ENCODE data around the gene FIBP.

Gene FIBP

DNA sequence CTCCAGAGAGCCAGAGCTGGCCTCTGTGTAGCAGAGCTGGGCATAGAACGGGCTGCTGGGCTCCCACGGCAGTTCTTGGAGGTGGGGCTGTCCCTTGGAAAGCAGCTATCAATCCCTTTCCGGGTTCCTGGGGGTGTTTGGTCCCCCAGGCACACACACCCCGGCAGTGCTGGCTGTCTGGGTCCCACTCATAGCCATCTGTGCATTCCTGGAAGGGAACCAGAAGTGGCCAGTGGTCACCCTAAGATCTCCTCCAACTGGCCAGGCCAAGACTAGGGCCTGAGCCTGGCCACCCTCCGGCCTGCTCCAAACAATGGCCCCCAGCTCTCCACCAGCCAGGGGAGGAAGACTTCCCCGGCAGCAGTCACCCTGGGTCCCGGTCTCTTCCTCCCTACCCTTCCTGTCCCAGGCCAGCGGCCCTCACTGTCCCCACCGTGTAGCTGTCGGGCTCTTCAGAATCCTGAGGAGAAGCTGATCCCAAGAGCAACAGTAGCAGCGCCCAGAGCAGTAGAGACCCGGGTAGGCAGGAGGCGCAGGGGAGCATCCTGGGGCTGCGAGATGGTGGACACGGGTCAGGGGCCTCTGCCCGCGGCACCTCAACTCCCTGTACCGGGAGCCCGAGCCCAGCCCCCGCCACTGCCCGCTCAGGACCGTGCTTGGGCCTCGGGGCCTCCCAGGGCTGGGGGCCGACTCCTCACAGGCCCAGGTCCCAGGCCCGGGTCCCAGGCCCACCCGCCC lies 16.3 kb downstream of the FIBP start:
- no peak for DNase-seq (ENCODE audit: low read depth in 3 of 3)

DNA sequence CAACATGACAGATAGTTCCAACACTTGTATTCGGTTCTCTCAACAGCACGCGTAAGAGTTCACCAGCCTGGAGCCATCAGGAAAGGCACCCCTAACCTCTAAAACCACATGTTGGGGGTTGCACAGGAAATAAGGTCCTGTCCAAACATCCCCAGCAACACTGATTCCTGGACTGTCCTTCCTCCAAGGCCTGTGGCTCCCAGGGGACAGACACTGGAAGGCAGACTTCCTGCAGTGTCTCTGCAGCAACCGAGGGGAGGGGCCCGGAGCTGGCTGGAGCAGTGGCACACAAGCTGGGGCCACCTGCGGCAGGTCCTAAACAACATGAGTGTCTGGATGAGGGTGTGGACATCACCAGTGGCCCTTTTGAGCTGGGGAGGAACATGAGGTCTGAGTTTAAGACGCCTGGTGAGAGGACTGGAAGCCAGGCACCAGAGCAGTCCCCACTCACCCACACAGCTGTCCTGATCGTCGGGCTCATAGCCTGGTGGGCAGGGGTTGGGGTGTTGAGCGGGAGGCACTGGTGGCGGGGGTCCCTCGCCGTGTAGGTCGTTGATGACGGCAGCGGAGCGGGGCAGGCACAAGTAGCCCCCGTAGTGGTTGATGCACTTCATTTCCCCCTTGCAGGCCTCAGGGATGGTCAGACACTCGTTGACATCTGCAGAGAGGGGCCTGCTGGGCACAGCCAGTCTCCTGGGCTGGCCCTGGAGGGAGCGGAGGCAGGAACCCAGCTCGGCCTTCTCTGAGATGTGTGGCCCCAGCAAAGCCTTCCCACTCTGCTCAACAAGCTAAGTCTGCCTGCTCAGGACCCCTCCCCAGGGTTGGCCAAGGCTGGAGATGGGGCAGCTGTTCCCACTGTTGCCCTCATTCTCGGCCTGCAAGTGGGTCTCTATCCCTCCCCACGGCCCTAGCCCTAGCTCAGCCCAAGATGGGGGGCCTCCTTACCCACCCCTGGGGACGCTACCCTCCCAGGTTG lies 17.3 kb downstream of the FIBP start:
- no peak for DNase-seq (ENCODE audit: low read depth in 3 of 3)

DNA sequence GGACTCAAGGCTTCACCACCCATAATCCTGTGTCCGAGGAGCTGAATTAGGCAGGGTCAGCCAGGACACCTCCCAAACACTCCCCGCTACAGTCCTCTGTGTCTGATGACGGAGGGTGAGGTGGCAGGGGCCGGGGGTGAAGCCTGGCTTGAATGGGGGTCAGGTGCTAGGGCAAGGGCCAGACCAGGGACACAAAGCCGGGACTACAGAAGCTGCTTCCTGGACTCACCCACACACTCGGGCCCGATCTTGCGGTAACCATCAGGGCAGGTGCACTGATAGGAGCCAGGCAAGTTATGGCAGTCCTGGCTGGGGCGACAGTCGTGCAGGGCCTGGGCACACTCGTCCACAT lies 18.0 kb downstream of the FIBP start:
- no peak for DNase-seq (ENCODE audit: low read depth in 3 of 3)

DNA sequence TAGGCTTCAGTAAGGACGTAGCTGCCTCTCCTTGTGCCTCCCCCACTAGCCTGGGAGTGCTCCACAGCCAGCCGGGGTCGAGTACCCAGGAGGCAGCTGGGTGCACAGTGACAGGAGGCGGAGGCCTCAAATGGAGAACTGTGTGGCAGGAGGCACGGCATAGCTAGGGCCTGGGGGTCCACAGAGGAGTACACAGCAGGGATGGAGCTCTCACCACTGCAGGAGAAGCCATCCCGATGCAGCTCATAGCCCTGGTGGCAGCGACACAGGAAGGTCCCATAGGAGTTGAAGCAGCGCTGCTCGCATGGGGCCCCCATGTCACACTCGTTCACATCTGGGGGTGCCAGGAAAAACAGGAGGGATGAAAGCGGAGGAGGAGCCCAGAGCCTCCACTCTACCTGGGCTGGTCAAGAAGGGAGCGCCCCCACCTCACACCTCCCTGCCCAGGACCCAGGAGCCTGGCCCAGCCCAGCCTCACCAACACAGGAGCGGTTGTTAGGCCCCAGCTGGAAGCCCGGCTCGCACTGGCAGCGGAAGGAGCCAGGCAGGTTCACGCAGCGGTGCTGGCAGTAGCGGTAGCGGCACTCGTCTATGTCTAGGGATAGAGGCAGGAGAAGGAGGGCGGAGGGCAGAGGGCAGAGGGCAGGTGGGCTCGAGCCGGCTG lies 18.5 kb downstream of the FIBP start:
- DNase-seq (ENCODE audit: low read depth in 3 of 3): no peak

DNA sequence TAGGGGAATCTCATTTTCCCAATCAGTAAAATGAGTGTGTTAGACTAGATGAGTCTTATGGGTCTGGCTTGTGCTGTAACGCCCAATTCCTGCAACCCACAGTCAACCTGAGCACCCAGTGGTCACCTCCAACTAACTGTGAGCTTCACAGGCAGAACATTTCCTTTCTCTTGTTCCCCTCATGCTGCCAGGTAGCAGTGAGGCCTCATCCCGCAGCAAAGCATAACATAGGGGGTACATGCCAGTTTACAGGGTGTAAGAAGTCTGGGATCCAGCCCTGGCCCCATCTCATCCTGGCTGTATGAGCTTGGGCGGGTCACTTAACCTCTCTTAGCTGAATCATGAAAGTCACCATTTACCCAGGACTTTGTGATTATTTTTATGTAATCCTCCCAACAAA lies 19.4 kb downstream of the FIBP start:
- no peak for DNase-seq (ENCODE audit: low read depth in 3 of 3)

DNA sequence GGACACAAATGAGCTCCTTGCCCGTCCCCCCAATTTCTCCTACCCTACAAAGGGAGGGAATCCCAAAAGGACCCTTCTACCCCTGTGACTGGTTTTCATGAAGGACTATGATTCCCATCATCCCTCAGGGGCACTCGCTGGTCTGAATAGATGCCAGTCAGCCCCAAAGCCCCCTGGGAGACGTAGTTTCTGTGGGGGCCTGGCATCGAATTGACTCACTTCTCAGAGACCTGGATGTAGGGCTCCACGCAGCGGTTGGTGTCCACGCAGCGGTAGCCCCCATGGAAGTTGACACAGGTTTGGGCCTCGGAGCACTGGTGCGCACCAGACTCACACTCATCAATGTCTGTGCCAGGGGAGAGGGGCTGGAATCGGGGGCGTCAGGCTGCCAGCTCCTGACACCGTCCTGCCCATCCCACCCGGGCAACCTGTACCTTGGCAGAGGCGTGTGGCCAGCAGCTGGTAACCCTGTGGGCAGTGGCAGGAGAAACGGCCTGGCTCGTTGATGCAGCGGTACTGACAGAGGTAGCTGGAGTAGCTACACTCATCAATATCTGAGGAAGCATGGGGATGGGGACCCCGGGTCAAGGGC lies 20.1 kb downstream of the FIBP start:
- DNase-seq (ENCODE audit: low read depth in 3 of 3): no peak

DNA sequence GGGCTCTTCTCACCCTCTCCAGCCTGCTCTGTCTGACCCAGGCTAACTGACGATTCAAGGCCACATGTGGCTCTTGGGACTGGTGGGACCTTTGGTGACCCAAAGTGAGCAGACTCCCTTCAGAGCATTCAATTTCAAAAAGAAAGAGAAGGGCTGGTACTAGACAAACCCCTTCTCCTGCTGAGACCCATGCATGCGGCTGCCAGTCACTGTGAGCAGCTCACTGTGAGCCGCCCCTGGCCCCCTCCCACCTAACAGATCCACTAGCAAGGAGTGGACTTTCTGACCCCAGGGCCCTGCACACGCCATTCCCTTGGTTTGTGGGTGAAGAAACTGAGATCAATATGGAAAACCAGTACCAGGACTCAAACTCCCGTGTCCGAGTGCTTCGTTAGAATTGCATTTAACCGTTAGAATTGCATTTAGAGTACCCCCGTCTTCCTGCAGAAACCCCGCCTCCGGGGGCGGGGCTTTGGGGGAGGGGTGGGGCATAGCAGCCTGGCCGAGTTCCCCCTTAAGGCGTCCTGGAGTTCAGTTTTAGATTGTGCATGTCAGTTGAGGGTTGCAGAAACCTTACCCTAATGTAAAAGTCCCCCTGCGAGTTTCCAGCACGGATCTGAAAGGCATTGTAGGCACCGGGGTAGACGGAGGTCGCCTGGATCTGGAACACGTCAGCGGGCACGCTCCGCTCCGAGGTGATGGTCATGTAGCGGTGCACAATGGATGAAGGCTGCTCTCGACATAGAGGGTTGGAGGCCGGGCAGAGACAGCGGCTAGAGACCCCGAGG lies 20.8 kb downstream of the FIBP start:
- DNase-seq (ENCODE audit: low read depth in 3 of 3): no peak

DNA sequence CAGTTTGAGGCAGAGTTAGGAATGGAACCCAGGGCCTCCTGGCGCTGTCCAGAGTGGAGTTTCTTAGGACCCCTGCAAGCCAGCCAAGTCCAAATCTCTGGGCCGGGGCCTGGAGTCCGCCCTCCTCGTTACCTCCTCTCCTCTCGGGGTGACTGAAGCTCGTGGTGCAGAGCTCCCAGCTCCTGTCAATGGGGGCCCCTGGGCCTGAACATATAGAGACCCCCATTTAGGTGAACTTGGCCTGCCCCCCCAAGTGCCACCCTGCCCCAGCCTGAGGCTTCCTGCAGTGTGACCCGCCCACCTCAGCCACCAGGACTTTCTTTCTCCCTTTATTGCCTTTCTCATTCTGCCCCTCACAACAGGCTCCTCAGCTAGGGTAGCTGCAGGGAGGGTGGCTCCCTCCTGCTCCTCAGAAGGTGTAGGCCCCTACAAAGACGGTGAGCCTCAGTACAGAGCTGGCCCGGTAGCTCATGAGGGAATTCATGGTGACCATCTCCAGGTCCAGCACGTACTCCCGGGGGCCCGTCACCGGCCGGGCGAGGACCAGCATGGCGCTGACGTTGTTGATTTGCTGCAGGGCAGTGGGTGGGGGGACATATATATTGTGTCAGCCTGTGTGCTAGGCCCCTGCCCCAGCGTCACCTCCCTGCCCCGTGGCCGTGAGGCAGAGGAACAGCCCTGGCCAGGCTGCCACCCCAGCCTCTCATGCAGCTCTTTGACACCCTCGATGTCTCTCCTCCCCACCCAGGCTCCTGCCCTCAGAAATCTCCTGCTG lies 21.6 kb downstream of the FIBP start:
- DNase-seq (ENCODE audit: low read depth in 3 of 3): no peak

DNA sequence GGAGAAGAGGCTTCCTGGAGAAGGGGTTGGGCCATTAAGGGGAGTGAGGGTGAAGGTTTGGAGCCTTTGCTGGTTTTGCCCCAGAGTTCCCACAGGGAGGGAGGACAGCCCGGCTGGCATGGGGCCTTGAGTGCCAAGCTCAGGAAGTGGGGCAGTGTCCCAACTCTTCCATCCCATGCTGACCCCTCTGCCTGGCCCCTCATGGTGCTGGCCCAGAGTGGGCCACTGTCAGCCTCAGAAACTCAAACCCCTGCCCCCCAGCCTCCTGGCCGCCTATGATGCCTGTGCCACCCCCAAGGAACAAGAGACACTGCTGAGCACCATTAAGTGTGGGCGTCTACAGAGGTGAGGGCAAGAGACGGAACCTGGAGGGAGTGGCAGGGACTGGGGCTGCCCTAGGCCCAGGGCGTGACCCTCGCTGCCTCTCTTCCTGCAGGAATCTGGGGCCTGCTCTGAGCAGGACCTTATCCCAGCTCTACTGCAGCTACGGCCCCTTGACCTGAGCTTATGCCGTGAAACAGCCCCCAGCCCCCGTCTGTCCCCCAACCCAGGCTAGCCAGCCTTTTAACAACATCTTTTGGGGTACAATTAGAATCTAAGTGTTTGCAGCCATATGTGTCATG lies 22.6 kb downstream of the FIBP start:
- DNase-seq (ENCODE audit: low read depth in 3 of 3): no peak

DNA sequence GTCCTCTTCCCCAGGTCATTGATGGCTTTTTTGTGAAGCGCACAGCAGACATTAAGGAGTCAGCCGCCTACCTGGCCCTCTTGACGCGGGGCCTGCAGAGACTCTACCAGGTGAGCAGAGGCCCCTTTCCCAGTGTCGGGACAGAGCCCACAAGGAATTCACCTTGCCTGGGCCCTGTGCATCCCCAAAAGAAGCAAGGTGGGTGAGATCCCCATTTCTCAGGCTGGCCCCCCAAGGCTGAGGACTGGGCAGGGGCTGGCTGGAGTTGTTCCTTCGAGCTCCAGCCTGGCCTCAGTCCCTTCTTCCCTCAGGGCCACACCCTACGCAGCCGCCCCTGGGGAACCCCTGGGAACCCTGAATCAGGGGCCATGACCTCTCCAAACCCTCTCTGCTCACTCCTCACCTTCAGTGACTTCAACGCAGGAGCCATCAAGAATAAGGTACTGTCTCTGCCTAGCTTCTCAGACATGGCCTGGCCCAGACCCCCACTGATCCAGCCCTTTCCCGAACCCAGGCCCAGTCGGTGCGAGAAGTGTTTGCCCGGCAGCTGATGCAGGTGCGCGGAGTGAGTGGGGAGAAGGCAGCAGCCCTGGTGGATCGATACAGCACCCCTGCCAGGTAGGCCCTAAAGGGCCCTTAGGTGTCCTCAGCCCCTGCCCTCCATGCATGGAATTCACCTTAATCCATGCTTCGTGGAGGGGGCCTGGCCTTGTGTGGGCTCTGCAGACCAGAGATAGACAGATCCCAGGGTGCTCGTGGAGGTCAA lies 23.4 kb downstream of the FIBP start:
- DNase-seq (ENCODE audit: low read depth in 3 of 3): no peak

DNA sequence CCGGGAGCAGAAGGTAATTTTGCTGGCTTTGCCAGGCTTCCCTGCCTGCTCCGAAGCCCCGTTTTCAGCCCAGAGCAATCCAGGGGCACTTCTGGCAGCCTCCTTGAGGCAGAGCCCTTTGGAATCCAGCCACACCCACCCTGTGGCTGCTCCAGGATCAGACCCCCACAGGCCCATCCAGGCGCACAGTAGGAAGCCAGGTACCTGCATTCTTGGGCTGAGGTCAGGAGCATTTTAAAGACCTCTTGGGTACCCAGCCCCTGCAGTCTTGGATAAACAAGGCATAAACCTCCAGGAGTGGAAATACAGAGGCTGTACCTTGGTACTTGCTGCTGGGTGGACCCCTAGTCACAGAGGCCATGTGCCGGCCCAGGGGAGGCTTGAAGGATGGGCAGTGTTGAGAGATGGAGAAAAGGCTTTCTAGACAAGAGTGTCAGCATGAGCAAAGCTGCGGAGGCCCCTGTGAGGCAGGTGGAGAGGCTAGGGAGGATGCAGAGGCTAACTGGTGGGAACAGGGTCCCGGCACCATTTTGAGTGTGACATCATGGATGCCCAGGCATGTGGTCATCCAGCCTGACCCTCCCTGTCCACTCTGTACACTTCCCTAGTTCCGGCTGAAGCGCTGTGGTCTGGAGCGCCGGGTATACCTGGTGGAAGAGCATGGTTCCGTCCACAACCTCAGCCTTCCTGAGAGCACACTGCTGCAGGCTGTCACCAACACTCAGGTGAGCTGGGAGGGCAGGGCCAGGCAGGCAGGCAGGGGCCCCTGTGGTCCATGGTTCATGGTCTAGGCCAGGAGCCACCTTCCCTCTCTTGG lies 24.2 kb downstream of the FIBP start:
- no peak for DNase-seq (ENCODE audit: low read depth in 3 of 3)

DNA sequence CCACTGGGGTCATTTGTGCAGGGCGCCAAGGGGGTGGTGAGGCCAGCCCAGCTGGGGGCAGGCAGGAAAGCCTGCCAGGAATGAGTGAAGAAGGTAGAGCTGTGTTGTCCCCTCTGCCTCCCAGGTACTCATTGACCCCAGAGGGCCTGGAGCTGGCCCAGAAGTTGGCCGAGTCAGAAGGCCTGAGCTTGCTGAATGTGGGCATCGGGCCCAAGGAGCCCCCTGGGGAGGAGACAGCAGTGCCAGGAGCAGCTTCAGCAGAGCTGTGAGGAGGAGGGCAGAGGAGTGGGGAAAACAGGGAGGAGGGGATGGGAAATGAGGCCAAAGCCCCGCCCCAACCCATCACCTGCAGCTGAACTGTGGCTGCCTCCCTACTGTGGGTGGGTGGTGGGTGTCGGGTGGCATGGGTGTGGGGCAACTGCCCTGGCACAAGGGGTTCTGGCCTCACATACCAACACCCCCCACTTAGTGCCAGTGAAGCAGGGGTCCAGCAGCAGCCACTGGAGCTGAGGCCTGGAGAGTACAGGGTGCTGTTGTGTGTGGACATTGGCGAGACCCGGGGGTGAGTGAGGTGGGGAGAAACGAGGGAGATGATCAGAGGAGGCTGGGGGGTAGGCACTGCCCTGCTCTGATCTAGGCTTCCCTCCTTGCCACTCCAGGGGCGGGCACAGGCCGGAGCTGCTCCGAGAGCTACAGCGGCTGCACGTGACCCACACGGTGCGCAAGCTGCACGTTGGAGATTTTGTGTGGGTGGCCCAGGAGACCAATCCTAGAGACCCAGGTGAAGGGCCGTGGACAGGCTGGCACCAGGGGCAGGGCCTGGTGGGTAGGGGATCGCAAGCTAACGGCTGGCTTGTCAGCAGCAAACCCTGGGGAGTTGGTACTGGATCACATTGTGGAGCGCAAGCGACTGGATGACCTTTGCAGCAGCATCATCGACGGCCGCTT lies 25.1 kb downstream of the FIBP start:
- no peak for DNase-seq (ENCODE audit: low read depth in 3 of 3)

DNA sequence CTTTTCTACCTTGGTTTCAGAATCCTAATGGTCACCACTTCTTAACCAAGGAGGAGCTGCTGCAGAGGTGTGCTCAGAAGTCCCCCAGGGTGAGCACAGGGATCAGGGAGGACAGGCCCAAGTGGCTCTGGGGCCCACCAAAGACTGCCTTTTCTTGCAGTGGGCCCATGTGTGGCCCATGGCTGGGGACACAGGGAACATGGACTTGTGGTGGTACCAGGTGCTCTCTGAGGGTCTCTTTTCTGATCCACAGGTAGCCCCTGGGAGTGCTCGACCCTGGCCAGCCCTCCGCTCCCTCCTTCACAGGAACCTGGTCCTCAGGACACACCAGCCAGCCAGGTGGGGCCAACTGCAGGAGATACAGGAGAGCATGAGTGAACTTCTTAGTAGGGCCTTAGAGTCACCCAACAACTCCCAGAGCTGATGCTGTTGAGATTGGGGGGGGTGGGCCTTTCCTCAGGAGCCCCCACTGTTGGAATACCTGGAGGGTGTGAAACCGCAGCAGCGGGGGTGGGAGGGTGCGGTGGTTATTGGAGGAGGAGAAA lies 26.0 kb downstream of the FIBP start:
- DNase-seq (ENCODE audit: low read depth in 3 of 3): no peak

DNA sequence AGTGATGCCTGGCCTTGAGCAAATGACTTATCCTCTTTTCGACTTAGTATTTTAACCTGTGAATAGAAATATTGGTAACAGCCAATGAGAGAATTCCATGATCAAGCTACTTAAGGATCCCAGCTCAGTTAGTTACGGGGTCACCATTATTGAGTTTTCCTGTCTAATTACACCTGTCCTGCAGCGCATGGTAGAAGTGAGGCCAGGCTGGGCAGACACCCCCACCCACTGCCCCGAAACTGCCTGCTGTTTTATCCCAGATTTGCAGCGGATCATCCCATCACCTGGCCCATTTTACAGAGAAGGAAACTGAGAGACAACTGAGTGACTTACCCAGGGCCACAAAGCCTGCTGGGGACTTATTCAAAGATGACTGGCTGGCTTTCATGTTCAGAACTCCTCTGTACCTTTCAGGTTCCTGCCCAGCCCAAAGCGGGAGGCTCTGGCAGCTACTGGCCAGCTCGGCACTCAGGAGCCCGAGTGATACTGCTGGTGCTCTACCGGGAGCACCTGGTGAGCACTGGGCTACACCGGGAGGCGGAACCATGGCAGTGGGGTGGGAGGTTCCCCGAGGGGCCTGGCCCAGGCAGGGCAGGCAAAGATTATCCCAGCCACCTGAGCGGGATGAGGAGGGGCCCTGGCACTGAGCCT lies 26.6 kb downstream of the FIBP start:
- DNase-seq (ENCODE audit: low read depth in 3 of 3): no peak

DNA sequence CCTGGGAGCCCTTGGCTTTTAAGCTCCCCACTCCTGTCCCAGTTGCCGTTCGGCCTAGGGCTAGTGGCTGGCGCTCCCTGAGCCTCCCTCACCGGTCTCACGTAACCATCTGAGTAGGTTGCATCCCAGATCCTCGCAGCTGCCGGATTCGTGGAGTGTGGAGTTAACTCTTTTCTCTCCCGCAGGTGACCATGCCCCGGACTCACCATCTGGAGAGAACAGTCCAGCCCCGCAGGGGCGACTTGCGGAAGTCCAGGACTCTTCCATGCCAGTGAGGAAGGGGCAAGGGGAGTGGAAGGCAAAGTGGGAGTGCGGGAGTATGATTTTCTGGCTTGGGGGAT lies 27.1 kb downstream of the FIBP start:
- DNase-seq (ENCODE audit: low read depth in 3 of 3): no peak

DNA sequence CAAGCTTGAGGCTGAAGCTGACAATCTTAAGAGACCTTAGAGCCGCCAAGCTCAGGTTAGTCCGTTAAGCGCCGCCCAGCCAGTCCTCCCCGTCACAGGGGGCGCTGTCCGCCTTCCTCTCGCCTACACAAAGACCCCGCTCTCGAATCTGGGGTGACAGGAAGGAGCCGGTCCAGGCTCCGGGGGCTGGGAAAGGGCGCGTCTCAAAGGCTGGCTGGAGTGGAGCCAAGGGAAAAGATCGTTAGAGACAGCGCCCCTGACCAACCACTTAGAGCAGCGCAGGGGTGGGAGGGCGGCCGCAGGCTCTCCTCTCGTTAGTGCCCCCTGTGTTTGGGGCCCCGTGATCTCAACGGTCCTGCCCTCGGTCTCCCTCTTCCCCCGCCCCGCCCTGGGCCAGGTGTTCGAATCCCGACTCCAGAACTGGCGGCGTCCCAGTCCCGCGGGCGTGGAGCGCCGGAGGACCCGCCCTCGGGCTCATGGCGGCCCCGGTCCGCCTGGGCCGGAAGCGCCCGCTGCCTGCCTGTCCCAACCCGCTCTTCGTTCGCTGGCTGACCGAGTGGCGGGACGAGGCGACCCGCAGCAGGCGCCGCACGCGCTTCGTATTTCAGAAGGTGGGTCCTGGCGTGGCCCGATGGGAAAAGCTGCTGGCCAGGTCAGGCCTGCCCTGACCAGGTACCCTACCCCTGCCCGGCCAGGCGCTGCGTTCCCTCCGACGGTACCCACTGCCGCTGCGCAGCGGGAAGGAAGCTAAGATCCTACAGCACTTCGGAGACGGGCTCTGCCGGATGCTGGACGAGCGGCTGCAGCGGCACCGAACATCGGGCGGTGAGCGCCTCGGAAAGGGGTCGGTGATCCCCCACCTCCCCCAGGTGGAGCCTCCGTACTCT lies 27.8 kb downstream of the FIBP start, which contains the start of gene MUS81:
MUS81 (plus strand) TSS at position 156 of the 887 bp plus-strand sequence; CDS start at position 477, 321 bp downstream.
- peak; percentile 93 to 97 (median 94) for DNase-seq (ENCODE audit: low read depth in 3 of 3)

All from stimulated activated CD4-positive, alpha-beta T cell treated with anti-CD3 and anti-CD28 coated beads, TNF-alpha, amount 100 ng/mL, for 48 hours (primary cell).